Transverse colon (tissue), 4 donors: ENCODE data around the gene PACS2.

Source experiments
- EP300 ChIP-seq: sonication (generic); formaldehyde crosslinking; IDR thresholded peaks from one replicate; pipeline ENCODE4 v1.6.1; 2017; ENCODE audit warnings: antibody characterized with exemption, low read depth
- POLR2A ChIP-seq: fragments of 450-650 bp; IDR thresholded peaks from one replicate; pipeline ENCODE4 v1.6.1; 2016; ENCODE audit warnings: antibody characterized with exemption, mild to moderate bottlenecking, moderate library complexity
- POLR2AphosphoS5 ChIP-seq, 3 donors: sonication (generic); formaldehyde crosslinking; IDR thresholded peaks; one replicate each; pipeline ENCODE4 v1.6.1; 2016; ENCODE audit warnings: antibody characterized with exemption in 3 of 3
- TF ChIP-seq, protein P1 (sequence below), 5 experiments: fragments of 200-600 bp in 3 of 5; fragments of 450-650 bp in 2 of 5; sonication (generic) in 3 of 5; IDR thresholded peaks; 1 replicate in 2 of 5; 2 replicates in 3 of 5; pipeline ENCODE4 v1.5.1; 2016 to 2017; ENCODE audit warnings: antibody characterized with exemption in 5 of 5, inconsistent platforms in 3 of 5, mild to moderate bottlenecking in 2 of 5, moderate library complexity in 1 of 5

DNA sequence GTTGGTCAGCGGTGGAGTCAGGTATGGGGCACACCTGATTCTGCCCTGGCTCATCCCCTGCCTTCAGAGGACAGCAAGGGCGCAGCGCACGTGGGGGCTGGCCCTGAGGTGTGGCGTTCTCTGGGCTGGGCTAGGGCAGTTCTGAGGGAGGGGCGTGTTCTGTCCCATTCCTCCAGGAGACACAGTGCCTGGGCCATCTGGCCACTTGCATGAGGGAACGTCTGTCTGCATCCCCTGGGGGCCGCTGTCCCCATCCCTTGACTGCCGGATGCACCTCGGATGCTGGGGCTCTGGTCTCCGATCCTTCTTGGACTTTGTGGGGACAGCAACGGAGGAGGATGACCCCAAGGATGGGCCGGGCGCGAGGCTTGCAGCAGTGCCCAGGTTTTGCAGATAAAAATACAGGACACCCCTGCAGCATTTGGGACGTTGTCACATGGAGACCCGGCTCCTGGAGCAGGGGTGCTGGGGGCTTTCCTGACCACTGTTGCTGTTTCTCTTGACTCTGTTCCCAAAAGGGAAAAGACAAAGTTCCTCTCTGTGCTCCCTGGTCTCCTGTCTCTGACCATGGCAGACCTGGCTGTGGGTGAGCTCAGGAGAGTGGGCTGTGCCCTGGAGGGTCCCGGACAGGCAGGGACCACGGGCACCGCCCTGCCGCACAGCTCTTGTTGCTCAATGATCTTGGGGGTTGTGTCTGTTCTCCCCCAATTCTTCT lies 112.0 kb downstream of the PACS2 start:
- TF ChIP-seq EP300: no peak
- TF ChIP-seq POLR2A: no peak
- no peak for TF ChIP-seq POLR2AphosphoS5 (IDR thresholded peaks at IDR 0.05)
- TF ChIP-seq, protein P1, sequence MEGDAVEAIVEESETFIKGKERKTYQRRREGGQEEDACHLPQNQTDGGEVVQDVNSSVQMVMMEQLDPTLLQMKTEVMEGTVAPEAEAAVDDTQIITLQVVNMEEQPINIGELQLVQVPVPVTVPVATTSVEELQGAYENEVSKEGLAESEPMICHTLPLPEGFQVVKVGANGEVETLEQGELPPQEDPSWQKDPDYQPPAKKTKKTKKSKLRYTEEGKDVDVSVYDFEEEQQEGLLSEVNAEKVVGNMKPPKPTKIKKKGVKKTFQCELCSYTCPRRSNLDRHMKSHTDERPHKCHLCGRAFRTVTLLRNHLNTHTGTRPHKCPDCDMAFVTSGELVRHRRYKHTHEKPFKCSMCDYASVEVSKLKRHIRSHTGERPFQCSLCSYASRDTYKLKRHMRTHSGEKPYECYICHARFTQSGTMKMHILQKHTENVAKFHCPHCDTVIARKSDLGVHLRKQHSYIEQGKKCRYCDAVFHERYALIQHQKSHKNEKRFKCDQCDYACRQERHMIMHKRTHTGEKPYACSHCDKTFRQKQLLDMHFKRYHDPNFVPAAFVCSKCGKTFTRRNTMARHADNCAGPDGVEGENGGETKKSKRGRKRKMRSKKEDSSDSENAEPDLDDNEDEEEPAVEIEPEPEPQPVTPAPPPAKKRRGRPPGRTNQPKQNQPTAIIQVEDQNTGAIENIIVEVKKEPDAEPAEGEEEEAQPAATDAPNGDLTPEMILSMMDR (IDR thresholded peaks at IDR 0.05): no peak
